HG03280 (cell line): ENCODE data around the gene GJB2.

ENCODE experiments used
- ATAC-seq: cut with Tn5 transposase; IDR thresholded peaks from one replicate; pipeline ENCODE4 v1.9.1; 2021; ENCODE audit warnings: mild to moderate bottlenecking, moderate library complexity; ENCODE audit not compliant: unreplicated experiment

Gene GJB2

DNA sequence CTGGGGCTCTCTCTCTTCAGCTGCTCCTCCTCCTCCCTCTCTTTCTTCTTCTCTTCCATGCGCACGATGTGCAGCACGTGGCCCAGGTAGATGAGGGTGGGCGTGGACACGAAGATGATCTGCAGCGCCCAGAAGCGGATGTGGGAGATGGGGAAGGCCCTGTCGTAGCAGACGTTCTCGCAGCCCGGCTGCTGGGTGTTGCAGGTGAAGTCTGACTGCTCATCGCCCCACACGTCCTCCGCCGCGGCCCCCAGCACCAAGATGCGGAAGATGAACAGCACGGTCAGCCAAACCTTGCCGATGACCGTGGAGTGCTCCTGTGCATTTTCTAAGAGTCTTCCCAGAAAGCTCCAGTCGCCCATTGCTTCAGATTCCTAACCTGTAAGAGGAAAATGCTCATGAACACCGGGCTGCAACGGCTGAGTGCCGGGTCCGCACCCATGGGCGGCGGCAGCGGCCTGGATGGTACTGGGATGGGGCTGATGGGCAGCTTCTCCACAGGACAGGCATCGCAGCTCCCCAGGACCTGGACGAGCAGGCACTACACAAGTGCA, 49.7 kb downstream of the GJB2 start:
- ATAC-seq: no peak

DNA sequence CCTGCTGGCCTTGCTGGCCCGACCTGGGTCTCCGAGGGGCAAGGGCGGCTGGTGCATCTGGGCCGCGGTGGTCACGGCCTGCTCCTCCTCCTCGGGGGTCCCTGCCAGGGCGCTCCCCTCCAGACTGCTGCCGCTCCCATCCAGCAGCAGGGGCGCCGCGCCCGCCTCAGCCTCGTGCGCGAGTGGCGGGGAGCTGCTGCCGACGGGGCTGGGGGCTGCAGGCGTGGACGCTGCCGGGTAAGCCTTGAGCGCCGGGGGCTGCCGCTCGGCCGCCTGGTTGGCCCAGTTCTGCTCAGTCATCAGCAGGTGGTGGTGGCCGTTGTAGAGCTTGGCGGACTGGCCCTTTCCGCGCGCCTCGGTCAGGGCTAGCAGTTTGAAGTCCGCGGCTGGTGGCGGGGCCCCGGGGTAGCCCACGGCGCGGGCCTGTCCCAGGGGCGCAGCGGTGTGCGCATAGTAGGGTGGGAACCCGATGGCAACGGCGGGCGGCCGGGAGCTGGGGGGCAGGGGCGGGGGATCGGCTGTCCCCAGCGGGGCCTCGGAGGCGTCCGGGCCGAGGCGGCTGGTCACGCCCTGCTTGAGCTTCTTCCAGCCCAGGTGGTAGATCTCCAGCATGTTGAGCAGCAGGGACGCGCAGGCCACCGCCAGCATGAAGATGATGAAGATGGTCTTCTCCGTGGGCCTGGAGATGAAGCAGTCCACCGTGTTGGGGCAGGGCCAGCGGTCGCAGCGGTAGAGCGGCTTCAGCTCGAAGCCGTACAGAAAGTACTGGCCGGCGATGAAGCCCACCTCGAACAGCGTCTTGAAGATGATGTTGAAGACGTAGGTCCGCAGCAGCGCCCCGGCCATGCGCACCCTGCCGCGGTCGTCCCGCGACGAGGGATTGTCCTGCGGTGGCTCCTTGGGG, 50.5 kb downstream of the GJB2 start:
- no peak for ATAC-seq

GRCh38 chr13:20141238-20142022, 51.3 kb downstream of the GJB2 start:
- no peak for ATAC-seq

DNA sequence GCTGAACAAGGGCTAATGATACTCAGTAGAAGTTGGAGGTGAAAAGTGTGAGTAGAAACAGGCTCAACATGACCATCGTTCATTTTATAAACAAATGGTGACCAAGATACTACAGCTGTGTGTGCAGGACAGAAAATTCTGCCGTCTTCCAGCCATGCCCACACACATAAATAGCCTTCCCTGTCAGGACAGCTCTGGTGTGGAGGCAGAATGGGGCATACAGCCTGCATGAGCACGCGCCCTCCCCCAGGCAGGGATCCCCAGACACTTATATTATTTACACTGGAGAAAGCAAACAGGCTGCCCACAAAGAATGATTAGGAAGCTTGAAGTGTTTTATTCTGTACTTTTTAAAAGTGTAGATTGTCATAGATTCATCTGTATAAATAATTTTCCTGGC, 52.3 kb downstream of the GJB2 start:
- ATAC-seq: no peak

DNA sequence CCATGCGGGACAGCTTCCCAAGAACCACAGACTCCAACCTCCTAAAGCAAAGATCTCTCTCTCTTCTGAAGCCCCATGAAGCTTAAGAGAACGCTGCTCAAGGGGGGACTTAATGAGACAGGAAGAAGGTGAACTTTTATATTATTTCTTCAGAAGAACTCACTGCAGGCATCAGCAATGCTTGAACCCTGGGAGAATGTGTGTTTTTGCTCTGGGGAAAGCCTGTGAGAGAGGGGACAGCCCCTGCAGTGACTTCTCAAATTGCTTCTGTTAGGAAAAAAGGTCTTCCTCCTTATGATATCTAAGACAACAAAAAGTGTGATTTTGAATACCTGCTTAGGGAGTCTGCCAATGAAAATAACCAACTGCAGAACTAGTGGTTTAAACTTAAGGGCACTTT, 54.9 kb downstream of the GJB2 start:
- no peak for ATAC-seq
